ENCODE results near the gene DIAPH2.

GRCh38 chrX:96655947-96656623 lies 28.6 kb upstream of the DIAPH2 start:
- TF ChIP-seq CTCF (conservative IDR thresholded peaks at IDR 0.05; ENCODE audit: low read depth in 2 of 2): no peak
- TF ChIP-seq JUNB (IDR thresholded peaks at IDR 0.05; ENCODE audit: unreplicated experiment): no peak
- TF ChIP-seq POLR2AphosphoS5 (IDR thresholded peaks at IDR 0.05; ENCODE audit: low read depth): no peak

All from GM23338 (cell line).